Measurements from ENCODE around the gene NFAT5.
A peak's percentile ranks its signal among the peaks of the same experiment; 100 is the strongest.
"Not testable (repeated sequence)": the region's sequence is repeated elsewhere in the genome, so short reads cannot be mapped to it uniquely, and the experiment has no call there.

Gene NFAT5

GRCh38 chr16:69565671-69566239, at the start of gene NFAT5:
Gene NFAT5 (plus strand): TSS chr16:69565966. CDS start chr16:69566302, 336 bp downstream.
- DNase-seq (ENCODE audit: low spot score): peak; percentile 95

DNA sequence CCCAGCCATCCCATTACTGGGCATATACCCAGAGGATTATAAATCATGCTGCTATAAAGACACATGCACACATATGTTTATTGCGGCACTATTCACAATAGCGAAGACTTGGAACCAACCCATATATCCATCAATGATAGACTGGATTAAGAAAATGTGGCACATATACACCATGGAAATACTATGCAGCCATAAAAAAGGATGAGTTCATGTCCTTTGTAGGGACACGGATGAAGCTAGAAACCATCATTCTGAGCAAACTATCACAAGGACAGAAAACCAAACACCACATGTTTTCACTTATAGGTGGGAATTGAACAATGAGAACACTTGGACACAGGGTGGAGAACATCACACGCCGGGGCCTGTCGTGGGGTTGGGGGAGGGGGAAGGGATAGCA, 47.9 kb upstream of the NFAT5 start:
- DNase-seq (ENCODE audit: low spot score): not testable (repeated sequence)

GRCh38 chr16:69520413-69520799, 45.4 kb upstream of the NFAT5 start:
- DNase-seq (ENCODE audit: low spot score): no peak

DNA sequence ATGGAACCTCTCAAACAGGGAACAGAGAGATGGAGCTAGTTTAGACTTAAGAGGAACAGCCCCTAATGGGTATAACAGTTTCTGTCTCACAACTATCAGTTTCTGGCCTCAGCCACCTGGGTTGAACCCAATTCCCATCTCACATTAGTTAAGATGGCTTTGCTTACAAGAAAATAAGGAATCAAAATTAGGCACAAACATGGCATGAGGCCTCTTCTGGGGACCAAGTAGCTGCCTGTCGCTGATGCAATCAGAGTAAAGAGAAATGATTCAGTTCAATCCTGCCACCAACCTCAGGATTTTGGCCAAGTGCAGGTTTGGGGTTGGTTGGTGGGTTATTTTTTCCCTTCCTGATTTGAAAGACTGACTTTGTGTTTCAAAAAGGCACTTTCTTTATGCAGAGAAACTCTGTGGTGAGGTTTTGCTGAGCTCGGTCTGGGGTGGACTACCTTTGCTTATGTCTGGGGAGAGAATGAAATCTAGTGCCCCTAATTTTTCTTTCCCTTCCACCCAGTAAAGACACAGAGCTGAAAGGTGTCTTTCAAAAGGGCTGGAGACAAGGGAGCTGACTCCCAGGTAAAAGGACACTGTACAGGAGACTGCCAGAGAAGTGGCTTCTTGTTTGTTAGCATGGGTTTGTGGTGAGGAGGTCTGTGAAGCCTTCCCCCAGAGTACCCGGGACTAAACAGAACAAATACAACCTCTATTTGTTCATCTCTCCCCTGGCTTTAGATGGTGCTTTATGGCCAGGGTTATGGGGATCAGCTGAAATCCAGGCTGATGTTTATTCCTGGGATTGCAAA, 44.8 kb upstream of the NFAT5 start:
- DNase-seq (ENCODE audit: low spot score): no peak

- no peak for DNase-seq (ENCODE audit: low spot score)
Measured at GRCh38 chr16:69522041-69522578, 43.7 kb upstream of the NFAT5 start.

DNA sequence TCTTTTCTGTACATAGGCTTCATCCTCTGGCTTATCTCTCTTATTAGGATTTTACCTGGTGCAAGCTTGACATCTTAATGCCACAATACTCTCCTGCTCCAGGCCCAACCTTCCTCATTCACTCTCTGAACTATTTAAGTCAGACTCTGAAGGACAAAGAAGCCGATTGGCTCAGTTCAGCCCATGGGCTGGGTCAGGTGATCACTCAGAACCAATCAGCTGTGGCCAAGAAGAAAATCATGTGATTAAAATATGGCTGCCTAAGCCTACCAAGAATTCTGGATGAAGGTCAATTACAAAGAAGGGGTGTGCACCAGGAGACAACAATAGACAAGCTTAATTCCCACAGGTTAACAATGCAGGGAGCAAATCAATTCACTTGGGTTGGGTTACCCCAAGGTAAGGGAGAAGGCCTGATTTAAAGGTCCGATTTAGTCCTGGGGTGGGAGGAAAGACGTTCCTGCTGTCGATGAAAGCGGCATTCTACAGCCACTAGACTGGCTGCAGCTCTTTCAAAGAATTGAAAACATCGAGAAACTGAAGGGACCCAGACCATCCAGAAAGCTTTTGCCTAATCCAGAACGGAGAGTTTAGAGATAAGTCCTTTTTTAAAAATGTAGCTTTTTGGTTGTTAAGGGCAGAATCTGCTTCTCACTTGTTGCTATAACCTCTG, 42.9 kb upstream of the NFAT5 start:
- no peak for DNase-seq (ENCODE audit: low spot score)

DNA sequence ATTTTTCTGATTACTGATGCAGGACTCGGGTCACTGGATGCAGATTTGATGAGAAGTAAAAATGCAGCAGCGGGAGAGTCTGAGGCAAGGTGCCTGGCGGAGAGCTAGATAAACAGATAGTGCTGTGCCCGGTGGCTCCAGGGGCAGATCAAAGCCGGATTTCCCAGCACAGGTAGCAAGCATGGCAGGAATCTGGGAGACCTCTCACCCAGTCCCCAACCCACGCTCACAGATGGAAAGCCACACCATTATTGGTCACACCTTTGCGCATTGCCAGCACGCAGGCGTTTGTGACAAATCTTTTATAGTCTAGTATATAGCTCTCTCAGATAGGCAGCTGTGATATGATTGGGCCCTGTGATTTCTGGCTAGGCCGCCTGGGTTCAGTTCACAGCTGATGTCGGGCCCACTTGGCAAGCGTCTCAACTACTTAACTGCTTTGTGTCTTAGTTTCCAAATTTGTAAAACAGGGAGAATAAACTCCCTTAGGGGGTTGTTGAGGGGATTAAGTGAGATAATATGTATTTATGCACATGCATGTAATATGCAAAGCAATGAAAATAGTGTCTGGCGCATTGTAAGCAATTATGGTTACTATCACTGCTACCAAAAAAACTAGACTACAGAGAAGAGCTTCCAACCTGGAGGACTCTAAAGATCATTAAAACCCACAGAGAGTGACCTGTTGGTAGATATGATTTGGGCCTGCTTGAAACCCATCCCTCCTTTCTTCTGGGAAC, 42.0 kb upstream of the NFAT5 start:
- no peak for DNase-seq (ENCODE audit: low spot score)

GRCh38 chr16:69526831-69527655, 38.7 kb upstream of the NFAT5 start:
- no peak for DNase-seq (ENCODE audit: low spot score)

DNA sequence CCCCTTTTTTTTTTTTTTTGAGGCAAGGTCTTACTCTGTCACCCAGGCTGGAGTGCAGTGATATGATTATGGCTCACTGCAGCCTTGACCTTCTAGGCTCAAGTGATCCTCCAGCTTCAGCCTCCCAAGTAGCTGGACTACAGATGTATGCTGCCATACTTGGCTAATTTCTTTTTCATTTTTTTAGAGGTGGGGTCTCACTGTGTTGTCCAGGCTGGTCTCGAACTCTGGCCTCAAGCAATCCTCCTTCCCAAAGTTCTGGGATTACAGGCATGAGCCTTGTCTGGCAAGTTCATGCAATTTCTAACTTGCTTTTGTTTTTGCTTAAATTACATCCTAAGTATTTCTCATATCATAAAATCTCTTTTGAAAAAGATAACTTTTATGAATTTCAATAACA, 33.8 kb upstream of the NFAT5 start:
- DNase-seq (ENCODE audit: low spot score): no peak

GRCh38 chr16:69532641-69533455, 32.9 kb upstream of the NFAT5 start:
- no peak for DNase-seq (ENCODE audit: low spot score)

DNA sequence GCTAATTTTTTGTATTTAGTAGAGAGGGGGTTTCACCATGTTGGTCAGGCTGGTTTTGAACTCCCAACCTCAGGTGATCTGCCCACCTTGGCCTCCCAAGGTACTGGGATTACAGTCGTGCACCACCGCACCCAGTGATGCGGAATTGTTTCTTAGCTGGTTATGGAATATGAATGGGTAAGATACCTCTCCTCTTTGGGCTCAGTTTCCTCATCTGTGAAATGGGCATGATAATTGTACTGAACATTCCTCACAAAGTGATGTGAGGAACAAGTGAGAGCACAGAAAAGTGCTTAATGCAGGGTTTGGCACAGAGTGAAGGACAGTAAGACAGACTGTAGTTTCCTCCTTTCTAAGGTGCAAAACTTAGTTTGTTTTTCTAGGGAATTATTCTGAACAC, 31.0 kb upstream of the NFAT5 start:
- DNase-seq (ENCODE audit: low spot score): no peak

- peak; percentile 56 for DNase-seq (ENCODE audit: low spot score)
Measured at GRCh38 chr16:69535123-69536050, 30.4 kb upstream of the NFAT5 start.

DNA sequence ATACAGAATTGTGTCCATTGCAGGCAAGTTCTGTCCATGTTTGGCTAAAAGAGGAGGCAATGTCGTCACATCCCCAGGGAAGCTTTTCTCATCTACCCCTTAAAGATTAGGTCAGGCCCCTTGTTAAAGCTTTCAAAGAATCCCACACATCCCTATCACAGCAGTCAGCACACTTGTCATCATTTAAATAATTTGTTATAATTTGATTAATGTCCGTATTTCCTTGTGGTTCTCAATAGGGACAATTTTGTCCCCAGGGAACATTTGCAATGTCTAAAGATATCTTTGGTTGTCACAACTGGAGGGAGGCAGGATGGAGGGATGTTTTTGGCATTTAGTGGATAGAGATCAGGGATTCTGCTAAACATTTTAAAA, 28.1 kb upstream of the NFAT5 start:
- DNase-seq (ENCODE audit: low spot score): no peak

DNA sequence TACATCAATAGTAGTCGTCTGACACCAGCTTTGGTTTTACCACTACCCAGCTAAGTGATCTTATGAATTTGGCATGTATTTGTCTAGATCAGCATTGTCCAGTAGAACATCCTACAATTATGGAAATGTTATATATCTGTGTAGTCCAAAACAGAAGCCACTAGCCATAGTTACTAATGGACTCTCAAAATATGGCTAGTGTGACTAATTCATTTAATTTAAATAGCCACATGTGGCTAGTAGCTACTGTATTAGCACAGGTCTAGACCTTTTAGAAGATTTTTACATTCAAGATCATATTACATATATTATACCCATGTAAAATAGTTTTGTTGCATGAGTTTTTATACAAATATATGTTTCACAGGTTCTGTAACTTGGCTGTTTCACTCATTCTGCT, 27.0 kb upstream of the NFAT5 start:
- DNase-seq (ENCODE audit: low spot score): no peak

DNA sequence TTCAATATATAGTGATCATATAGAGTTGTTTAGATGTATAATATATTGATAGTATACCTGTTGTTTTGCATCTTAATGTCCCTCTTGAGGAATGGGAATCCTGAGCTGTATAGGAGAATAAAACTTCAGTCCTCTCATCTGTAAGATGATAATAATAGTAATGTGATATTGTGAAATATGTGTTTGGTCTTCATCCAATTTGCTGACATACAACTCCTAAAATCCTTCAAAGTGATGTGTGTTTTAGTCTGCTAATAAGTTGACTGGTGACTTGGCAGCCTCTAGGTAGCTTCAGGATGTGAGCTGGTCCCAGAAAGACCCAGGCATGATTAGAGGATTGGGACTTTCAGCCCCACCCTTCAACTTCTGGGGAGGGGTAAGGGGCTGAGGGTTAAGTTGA, 22.8 kb upstream of the NFAT5 start:
- DNase-seq (ENCODE audit: low spot score): no peak

DNA sequence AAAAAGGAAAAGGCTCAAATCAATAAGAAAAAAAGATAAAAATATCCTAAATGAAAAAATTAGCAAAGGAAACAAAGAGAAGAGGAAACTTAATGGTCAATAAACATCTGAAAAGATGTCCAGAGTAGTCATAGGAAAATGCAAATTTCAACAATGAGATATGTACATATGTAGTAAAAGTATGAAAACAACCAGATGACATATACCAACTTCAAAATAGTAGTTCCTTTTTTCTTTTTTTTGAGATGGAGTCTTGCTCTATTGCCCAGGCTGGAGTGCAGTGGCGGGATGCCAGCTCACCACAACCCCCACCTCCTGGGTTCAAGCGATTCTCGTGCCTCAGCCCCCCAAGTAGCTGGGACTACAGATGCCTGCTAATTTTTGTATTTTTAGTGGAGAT, 21.7 kb upstream of the NFAT5 start:
- no peak for DNase-seq (ENCODE audit: low spot score)

- not testable (repeated sequence) for DNase-seq (ENCODE audit: low spot score)
Measured at GRCh38 chr16:69546663-69547062, 19.1 kb upstream of the NFAT5 start.

DNA sequence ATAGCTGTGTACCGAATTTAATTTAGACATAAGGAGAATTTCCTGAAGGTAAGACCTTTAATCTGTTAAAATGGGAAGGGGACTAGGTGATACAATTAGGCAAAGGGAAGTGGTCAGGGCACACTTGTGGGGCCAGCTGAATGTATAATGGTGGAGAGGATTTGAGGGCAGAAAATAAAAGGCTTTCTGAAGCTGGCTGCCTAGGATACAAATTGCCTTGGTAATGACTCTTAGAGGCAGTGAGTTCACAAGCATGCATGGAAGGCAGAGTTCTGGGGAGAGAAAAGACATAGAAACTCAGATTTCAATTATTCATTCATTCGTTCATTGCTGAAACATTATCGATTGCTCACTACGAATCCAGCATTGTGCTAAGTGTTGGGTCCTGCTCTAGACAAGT, 12.4 kb upstream of the NFAT5 start:
- no peak for DNase-seq (ENCODE audit: low spot score)

GRCh38 chr16:69554495-69554894, 11.3 kb upstream of the NFAT5 start:
- DNase-seq (ENCODE audit: low spot score): no peak
